GM19239 (cell line): Measurements from ENCODE around the gene ADGRD2.

ENCODE experiments used
- DNase-seq: peaks from one replicate; pipeline ENCODE4 v3.0.0; 2011; ENCODE audit warnings: low spot score; ENCODE audit not compliant: insufficient read length
- FAIRE-seq: peaks from 2 replicates; lab custom pipeline; 2011; peaks lifted over from hg19 to GRCh38; lab: Jason Lieb, UNC

Gene ADGRD2

GRCh38 chr9:124526174-124526573, 75.9 kb downstream of the ADGRD2 start:
- no peak for FAIRE-seq
- DNase-seq, result no peak

GRCh38 chr9:124527781-124528180, 77.5 kb downstream of the ADGRD2 start:
- no peak for DNase-seq

More at GRCh38 chr9:124527781-124528180, 77.5 kb downstream of the ADGRD2 start:
- no peak for FAIRE-seq
